ENCODE data around the gene SH2D3C.
"Not testable (repeated sequence)": the region's sequence is repeated elsewhere in the genome, so short reads cannot be mapped to it uniquely, and the experiment has no call there.

The SH2D3C gene

DNA sequence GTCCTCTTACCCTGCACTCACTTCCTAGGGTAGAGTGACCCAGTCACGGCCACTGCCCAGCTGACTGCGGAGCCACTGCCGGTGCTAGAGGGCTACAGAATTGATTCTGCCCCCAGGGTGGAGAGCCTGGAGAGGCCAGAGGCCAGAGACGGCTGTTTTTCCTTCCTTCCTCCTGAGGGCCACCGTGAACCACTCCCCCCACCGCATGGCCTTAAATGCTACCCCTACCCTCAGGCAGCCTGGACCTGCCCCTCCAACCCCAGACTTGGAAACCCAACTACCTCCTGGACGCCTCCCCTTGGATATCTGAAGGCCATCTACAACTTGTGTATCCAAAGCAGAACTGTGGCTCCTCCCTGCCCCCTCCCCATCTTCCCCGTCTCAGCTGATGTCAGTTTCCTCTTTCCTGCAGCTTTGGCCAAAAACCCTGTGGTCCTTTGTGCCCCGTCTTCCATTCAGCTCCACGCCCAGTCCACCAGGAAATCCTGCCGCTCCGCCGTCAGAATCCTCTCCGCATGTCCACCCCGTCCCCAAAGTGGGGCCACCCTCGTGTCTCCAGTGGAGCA is 16.3 kb downstream of the SH2D3C start:
- H3K27me3 ChIP-seq (replicated peaks; ENCODE audit: control insufficient read depth, insufficient read depth, low read length) = no peaks in the 10 kb centered on the region
- no peak for TF ChIP-seq CTCF (IDR thresholded peaks at IDR 0.05; ENCODE audit: insufficient read depth, low read length, poor library complexity, severe bottlenecking)
- DNase-seq (ENCODE audit: extremely low read depth, insufficient read length) = no peak
- H3K4me3 ChIP-seq (replicated peaks; ENCODE audit: low read depth, low read length) = no peak overlapping the region
- H3K36me3 ChIP-seq (ENCODE audit: control insufficient read depth, insufficient read depth, low read length) = peaks cover 15% of the 10 kb centered on the region

- no peak for TF ChIP-seq CTCF (IDR thresholded peaks at IDR 0.05; ENCODE audit: insufficient read depth, low read length, poor library complexity, severe bottlenecking)
- H3K4me3 ChIP-seq (replicated peaks; ENCODE audit: low read depth, low read length) = no peak overlapping the region
- H3K36me3 ChIP-seq (ENCODE audit: control insufficient read depth, insufficient read depth, low read length) = peaks cover 9% of the 10 kb centered on the region
- DNase-seq (ENCODE audit: extremely low read depth, insufficient read length) = no peak
- no peaks in the 10 kb centered on the region for H3K27me3 ChIP-seq (replicated peaks; ENCODE audit: control insufficient read depth, insufficient read depth, low read length)
Measured at GRCh38 chr9:127761491-127761956, 16.9 kb downstream of the SH2D3C start.

DNA sequence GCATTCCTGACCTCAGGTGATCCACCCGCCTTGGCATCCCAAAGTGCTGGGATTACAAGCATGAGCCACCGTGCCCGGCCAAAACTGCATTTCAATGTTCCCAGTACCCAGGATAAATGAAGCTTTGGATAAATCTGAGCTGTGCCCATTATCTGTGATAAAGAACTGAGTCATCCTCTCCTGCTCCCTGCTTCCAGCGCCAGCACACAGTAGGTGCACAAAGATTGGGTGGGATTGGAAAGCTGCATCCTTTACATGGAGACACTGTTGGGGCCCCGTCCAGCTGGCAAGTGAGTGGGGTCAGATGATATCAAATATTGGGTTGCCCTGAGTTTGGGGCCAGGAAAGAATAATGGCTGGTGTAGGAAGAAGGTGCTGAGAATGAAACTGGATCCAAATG is 17.4 kb downstream of the SH2D3C start:
- no peak for DNase-seq (ENCODE audit: extremely low read depth, insufficient read length)
- H3K4me3 ChIP-seq (replicated peaks; ENCODE audit: low read depth, low read length) = no peak overlapping the region
- H3K36me3 ChIP-seq (ENCODE audit: control insufficient read depth, insufficient read depth, low read length) = peaks cover 9% of the 10 kb centered on the region
- no peaks in the 10 kb centered on the region for H3K27me3 ChIP-seq (replicated peaks; ENCODE audit: control insufficient read depth, insufficient read depth, low read length)
- TF ChIP-seq CTCF (IDR thresholded peaks at IDR 0.05; ENCODE audit: insufficient read depth, low read length, poor library complexity, severe bottlenecking) = no peak

DNA sequence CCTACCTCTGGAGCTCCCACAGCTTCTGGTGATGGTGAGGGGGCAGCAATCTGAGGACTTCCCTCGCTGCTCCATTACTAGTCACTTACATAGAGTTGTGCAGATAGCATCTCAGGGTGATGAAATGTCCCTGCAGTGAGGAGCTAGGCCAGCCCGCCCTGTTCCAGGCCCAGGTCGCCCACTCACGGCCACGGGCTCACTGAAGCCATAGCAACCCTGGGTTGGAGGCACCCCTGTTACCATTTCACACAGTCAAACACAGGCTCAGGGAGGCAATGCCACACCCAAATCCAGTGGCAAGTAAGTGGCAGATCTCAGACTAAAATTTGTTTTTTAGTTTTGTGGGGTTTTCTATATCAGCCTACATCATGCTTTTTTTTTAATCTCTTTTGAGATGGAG is 19.6 kb downstream of the SH2D3C start:
- Histone ChIP-seq H3K27me3 (replicated peaks; ENCODE audit: control insufficient read depth, insufficient read depth, low read length) (no peaks in the 10 kb centered on the region), H3K4me3 (replicated peaks; ENCODE audit: low read depth, low read length) (no peak overlapping the region), H3K36me3 (ENCODE audit: control insufficient read depth, insufficient read depth, low read length) (peaks cover 5% of the 10 kb centered on the region)
- no peak for TF ChIP-seq CTCF (IDR thresholded peaks at IDR 0.05; ENCODE audit: insufficient read depth, low read length, poor library complexity, severe bottlenecking)
- no peak for DNase-seq (ENCODE audit: extremely low read depth, insufficient read length)

GRCh38 chr9:127756776-127757175 is 21.7 kb downstream of the SH2D3C start:
- not testable (repeated sequence) for DNase-seq (ENCODE audit: extremely low read depth, insufficient read length); H3K27me3 ChIP-seq (replicated peaks; ENCODE audit: control insufficient read depth, insufficient read depth, low read length); H3K36me3 ChIP-seq (ENCODE audit: control insufficient read depth, insufficient read depth, low read length); H3K4me3 ChIP-seq (replicated peaks; ENCODE audit: low read depth, low read length)

DNA sequence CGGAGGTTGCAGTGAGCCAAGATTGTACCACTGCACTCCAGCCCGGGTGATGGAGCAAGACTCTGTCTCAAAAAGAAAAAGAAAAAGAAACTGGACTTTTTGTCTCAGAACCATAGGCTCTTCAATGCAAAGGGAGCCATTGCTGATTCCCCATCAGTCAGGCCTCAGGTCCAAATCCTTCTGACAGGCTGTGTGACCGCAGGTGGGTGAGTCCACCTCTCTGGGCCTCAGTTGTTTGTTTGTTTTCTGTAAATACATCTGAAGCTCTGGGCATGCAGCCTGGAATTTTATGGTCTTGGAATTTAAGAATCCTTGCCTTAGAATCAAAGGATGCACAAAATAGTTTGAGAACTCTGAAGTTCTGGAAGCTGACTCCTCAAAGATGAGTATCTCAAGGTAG is 22.2 kb downstream of the SH2D3C start:
- Histone ChIP-seq H3K36me3 (ENCODE audit: control insufficient read depth, insufficient read depth, low read length) (peaks cover 9% of the 10 kb centered on the region), H3K4me3 (replicated peaks; ENCODE audit: low read depth, low read length) (no peak overlapping the region), H3K27me3 (replicated peaks; ENCODE audit: control insufficient read depth, insufficient read depth, low read length) (no peaks in the 10 kb centered on the region)
- no peak for TF ChIP-seq CTCF (IDR thresholded peaks at IDR 0.05; ENCODE audit: insufficient read depth, low read length, poor library complexity, severe bottlenecking)
- no peak for DNase-seq (ENCODE audit: extremely low read depth, insufficient read length)
